ENCODE measurements around the gene TRABD2B. TPM values are rescaled to one million over a fixed set of nuclear protein-coding genes. Genes with fewer than 3 reads are reported as not detected.

The TRABD2B gene
- total and polyA plus RNA-seq, 8 donors: 1.6 to 3.8 (median 3.0) TPM

DNA sequence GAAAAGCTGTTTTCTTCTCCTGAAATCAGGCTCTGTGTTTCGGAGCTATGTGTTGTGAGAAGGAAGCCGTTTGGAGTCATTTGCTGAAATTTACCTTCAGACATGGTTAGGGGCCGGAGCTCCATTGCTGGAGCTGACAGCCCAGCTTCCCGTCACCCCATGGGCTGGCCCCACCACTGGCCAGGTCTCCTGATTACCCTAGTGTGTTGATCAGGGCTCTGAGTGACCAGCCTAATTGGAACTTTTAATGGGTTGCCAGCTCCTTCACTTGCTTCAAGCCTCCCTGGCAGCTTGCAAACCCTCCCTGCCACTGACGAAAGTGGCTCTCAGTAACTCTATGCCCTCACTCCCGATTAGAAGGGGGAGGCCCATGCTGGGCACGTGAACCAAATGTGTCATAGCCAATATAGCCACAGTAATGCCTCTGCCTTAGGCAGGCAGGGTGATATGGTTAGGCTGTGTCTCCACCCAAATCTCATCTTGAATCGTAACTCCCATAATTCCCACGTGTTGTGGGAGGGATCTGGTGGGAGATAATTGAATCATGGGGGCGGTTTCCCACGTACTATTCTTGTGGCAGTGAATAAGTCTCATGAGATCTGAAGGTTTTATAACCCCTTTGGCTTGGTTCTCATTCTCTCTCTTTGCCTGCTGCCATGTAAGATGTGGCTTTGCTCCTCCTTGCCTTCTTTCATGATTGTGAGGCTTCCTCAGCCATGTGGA, 224.1 kb downstream of the TRABD2B start:
- no peak for ATAC-seq
- Histone ChIP-seq H3K9me3 (no peaks in the 10 kb centered on the region), H3K36me3 (no peaks in the 10 kb centered on the region), H3K4me1 (peaks cover 0 to 4% (median 3%) of the 10 kb centered on the region in 3 donors), H3K27ac (no peak overlapping the region), H3K27me3 (no peaks in the 10 kb centered on the region), H3K4me3 (no peak overlapping the region)
- intact Hi-C loops (cut with DNase I): no loop called here
- WGBS, 2 donors: 88% methylated on average over 11 of the region's 11 CpGs
- no peak for DNase-seq
- TF ChIP-seq, protein P1, sequence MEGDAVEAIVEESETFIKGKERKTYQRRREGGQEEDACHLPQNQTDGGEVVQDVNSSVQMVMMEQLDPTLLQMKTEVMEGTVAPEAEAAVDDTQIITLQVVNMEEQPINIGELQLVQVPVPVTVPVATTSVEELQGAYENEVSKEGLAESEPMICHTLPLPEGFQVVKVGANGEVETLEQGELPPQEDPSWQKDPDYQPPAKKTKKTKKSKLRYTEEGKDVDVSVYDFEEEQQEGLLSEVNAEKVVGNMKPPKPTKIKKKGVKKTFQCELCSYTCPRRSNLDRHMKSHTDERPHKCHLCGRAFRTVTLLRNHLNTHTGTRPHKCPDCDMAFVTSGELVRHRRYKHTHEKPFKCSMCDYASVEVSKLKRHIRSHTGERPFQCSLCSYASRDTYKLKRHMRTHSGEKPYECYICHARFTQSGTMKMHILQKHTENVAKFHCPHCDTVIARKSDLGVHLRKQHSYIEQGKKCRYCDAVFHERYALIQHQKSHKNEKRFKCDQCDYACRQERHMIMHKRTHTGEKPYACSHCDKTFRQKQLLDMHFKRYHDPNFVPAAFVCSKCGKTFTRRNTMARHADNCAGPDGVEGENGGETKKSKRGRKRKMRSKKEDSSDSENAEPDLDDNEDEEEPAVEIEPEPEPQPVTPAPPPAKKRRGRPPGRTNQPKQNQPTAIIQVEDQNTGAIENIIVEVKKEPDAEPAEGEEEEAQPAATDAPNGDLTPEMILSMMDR (IDR thresholded peaks at IDR 0.05): no peak
- FAIRE-seq: no peak

DNA sequence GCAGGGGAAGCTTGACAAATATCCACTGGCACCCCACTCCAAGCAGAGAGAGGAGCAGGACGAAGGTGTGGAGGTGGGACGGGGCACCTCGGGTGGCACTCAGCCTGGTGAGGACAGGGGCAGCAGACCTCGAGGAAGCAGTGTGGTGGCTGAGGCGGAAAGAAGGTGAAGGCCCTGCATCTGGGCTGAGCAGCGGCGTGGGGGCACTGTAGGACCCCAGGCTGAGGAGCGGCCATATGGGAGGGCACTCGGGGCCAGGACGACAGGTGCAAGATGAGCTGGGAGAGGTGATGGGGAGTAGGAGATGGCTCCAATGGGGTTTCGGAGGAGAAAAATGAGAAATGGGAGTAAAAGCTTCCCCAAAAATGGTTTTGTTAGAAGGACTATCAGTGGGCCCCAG, 224.9 kb downstream of the TRABD2B start:
- TF ChIP-seq, protein P1 (IDR thresholded peaks at IDR 0.05): no peak
- Histone ChIP-seq H3K4me3 (no peak overlapping the region), H3K9me3 (no peaks in the 10 kb centered on the region), H3K4me1 (peaks cover 0 to 10% (median 7%) of the 10 kb centered on the region in 3 donors), H3K27me3 (no peaks in the 10 kb centered on the region), H3K27ac (no peak overlapping the region), H3K36me3 (no peaks in the 10 kb centered on the region)
- FAIRE-seq: no peak
- no peak for ATAC-seq
- intact Hi-C loops (cut with DNase I): no loop called here
- 89 to 93% methylated on average over 11 of the region's 11 CpGs for WGBS, 2 donors
- DNase-seq: no peak

DNA sequence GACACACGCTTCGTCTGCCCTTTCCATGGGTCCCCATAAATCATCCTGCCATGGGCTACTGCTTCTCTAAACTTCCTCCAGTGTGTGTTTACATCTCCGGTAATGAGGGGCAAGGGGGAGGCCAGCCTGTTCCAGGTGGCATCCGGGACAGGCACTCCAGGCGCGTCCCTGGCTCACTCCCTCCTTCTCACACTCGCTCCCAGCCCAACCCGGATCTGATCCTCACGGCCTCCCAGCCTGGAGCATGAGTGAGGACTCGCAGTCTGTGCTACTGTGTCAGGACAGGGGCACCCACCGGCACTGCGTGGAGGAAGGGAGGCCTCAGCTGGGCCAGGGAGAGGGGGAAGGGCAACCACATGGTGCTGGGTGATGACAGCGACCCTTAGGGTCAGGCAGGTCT, 225.4 kb downstream of the TRABD2B start:
- intact Hi-C loops (cut with DNase I): no loop called here
- 50 to 72% methylated on average over 13 of the region's 13 CpGs for WGBS, 2 donors
- TF ChIP-seq, protein P1 (IDR thresholded peaks at IDR 0.05): no peak
- ATAC-seq (no peak), FAIRE-seq (no peak), DNase-seq (no peak)
- H3K36me3 ChIP-seq: no peaks in the 10 kb centered on the region
- H3K4me1 ChIP-seq: peaks cover 0 to 13% (median 7%) of the 10 kb centered on the region in 3 donors
- H3K9me3 ChIP-seq: no peaks in the 10 kb centered on the region
- H3K27me3 ChIP-seq: no peaks in the 10 kb centered on the region
- no peak overlapping the region for H3K4me3 ChIP-seq
- H3K27ac ChIP-seq: no peak overlapping the region

DNA sequence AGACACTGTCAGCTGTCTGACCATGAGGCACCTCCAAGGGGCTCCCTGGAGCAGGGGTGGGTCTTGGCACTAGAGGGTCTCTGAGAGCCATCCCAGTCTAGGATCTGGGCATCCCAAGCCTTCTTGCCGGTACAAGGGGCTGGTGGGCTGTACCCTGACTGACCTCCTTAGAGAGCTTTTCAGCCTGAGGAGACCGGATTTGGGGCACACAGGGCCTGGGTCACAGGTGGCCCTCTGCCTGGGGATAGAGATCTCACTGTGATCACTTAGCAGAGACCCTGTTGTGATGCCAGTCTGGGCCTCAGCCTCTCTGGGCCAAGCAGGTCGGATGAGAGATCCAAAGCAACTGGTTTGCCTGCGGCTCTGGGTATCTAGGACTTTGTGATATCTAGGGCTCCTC, 227.2 kb downstream of the TRABD2B start:
- Histone ChIP-seq H3K9me3 (no peaks in the 10 kb centered on the region), H3K36me3 (no peaks in the 10 kb centered on the region), H3K27me3 (no peaks in the 10 kb centered on the region), H3K4me1 (peaks cover 0 to 13% (median 7%) of the 10 kb centered on the region in 3 donors), H3K27ac (no peak overlapping the region), H3K4me3 (no peak overlapping the region)
- 81 to 91% methylated on average over 4 of the region's 4 CpGs for WGBS, 2 donors
- DNase-seq (no peak), ATAC-seq (no peak), FAIRE-seq (no peak)
- TF ChIP-seq, protein P1 (IDR thresholded peaks at IDR 0.05): no peak
- intact Hi-C loops (cut with DNase I): no loop called here

DNA sequence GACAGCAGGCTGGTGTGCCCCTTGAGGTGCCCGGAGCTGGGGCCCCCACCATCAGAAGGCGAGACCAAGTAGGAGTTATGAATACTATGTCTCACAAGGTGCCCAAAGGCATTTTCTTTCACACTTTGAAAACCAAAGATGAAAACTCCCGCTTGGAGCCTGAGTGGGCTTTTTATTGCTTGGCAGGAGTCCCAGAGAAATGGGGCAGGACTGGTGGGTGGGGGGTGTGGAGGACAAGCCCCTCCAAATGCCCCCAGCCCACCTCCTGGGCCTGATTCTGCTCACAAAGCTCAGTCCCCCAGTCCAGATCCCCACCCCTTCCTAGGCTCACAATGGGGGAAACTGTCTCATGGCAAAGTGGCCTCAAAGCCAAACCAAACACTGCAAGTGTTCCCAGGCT, 227.9 kb downstream of the TRABD2B start:
- no peak overlapping the region for H3K27ac ChIP-seq
- 83 to 87% methylated on average over 3 of the region's 3 CpGs for WGBS, 2 donors
- ATAC-seq: no peak
- no peaks in the 10 kb centered on the region for H3K27me3 ChIP-seq
- no peaks in the 10 kb centered on the region for H3K9me3 ChIP-seq
- H3K36me3 ChIP-seq: no peaks in the 10 kb centered on the region
- no peak for FAIRE-seq
- intact Hi-C loops (cut with DNase I): no loop called here
- no peak overlapping the region for H3K4me3 ChIP-seq
- TF ChIP-seq, protein P1 (IDR thresholded peaks at IDR 0.05): no peak
- peaks cover 0 to 13% (median 7%) of the 10 kb centered on the region in 3 donors for H3K4me1 ChIP-seq
- no peak for DNase-seq
